Measurements from ENCODE around the gene SHCBP1L. TPM values are rescaled to one million over a fixed set of nuclear protein-coding genes. Genes with fewer than 3 reads are reported as not detected.

The SHCBP1L gene
- not detected for total RNA-seq
- long read RNA-seq = 0 reads

DNA sequence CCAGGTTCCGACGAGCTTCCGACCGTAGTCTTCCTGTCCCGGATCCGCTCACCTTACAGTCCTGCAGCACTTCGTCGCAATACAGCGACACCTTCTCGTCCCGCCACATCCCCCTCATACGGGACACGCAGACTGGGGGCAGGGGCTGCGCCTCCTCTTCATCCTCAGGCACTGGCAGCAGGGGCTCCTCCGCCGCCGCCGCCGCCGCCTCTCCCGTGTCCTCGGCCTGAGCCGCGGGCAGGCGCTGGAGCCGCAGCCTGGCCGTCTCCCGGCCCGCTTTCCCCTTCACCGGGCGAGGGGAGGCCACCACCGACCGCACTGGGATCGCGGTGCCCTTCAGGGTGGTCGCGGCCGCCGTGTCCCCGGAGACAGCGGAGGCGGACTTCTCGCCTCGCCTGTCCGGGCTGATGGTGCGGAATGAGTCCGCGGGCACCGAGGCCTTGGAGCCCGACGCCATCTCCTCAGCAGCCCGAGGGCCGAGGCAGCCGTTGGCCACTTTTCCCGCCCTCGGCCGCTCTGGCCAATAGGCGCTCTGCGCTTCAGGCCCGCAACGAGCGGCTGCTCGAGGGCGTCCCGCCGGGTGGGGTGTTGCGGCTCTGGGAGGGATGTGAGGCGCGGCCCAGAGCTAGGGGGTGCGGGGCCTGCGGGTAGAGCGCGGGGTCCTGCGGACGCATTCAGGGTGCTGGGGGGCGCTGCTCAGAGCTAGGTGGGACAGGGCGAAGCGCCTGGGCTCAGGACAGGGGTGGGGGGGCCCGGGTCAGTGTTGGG lies at the start of gene SHCBP1L:
SHCBP1L (minus strand) TSS at position 490 of the 768 bp plus-strand sequence; CDS start at position 457, 33 bp downstream.
- DNase-seq (ENCODE audit: low spot score) = no peak
- intact Hi-C loops (cut with DNase I) = no loop called here

DNA sequence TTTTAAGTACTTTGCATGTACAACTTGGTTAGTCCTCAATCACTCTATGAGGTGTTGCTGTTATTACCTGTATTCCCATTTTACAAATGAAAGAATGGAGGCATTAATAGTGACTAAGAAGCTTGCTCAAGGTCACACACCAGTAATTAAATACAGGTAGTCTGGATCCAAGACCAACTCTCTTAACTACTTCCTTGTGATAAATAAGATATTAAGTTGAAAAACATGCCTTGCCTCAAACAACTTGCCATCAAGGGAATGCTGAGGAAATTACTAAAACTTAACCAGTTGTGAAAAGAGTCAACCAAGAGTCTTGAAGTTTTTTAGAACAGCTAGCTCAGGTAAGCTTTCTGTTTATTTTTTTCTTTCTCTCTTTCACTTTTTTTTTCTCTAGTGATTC lies 49.3 kb upstream of the SHCBP1L start:
- no peak for DNase-seq (ENCODE audit: low spot score)
- intact Hi-C loops (cut with DNase I) = no loop called here

DNA sequence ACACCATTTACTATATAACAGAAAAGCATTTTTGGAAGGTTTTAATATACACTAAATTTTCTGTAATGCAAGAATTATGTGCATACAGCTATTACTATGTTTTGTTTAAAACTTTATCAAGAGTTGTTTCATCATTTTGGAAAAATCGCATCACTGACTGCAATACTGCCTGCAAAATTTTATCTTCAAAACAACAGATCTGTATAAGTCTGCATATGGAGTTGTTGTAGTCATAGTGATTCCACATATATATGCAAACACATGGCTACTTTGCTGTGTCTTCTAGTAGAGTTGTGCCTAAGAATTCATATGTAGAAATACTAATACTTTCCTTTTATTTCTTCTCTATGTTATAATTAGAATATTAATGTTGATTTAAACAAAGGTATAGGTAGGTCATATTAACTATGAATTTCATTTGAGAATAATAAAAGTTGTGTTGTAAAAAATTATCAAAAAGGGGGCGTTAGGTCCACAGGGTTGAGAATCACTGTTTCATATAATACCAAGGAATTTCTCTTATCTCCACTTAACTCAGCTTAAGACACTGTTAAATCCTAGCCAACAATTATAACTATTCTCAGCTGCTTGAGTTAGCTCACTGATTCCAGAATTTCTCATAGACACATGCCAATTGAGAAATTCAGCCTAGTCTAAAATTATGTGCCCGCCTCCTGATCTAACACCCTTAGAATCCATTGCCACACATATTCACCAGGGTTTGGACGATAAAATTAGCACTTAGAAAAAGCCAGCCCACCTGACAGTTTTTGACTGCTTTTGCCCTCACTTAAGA lies 47.4 kb upstream of the SHCBP1L start:
- DNase-seq (ENCODE audit: low spot score) = no peak
- intact Hi-C loops (cut with DNase I) = no loop called here

DNA sequence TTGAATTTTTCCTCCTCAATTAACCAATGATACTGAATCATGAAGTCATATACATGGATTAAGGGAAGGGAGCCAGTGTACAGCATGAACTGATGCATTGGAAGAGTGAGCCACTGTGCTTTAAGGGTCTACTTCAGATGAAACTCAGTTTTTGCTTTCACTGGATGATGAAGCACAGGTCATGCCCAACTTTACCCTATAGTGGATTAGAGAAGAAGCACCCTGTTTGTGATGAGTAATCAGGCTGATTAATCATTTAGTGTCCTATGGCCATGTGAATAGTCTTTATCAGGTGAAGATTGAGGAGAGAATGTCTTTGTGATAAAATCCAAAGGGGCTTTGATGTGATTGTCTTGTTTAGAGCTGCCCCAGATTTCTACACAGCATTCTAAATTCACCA lies 45.5 kb upstream of the SHCBP1L start:
- no peak for DNase-seq (ENCODE audit: low spot score)
- intact Hi-C loops (cut with DNase I) = no loop called here

DNA sequence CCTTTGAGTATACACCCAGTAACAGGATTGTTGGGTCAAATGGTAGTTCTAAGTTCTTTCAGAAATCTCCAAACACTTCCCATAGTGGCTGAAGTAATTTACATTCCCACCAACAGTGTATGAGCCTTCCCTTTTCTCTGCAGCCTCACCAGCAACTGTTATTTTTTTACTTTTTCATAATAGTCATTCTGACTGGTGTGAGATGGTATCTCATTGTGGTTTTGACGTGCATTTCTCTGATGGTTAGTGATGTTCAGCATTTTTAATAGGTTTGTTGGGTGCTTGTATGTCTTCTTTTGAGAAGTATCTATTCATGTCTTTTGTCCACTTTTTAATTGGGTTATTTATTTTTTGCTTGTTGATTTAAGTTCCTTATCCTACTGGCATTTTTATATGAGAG lies 43.9 kb upstream of the SHCBP1L start:
- DNase-seq (ENCODE audit: low spot score) = no peak
- intact Hi-C loops (cut with DNase I) = no loop called here

DNA sequence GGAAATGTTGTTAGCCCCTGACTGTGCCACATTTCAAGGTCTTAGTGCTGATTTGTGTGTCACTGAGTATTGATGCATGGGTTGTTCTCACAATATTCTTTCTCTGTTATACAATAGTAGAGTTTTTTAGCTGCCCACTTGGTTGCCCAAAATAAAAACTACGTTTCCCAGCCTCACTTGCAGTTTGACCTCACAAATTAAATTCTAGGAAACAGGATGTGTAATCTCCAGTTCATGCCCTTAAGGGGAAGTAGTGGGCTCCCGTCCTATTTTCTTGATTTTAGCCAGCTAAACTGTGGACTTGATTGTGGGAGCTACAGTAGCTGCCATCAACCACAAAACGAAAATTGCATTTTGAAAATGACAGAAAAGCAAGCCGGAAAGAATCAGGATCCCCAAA lies 42.9 kb upstream of the SHCBP1L start:
- intact Hi-C loops (cut with DNase I) = no loop called here
- no peak for DNase-seq (ENCODE audit: low spot score)

DNA sequence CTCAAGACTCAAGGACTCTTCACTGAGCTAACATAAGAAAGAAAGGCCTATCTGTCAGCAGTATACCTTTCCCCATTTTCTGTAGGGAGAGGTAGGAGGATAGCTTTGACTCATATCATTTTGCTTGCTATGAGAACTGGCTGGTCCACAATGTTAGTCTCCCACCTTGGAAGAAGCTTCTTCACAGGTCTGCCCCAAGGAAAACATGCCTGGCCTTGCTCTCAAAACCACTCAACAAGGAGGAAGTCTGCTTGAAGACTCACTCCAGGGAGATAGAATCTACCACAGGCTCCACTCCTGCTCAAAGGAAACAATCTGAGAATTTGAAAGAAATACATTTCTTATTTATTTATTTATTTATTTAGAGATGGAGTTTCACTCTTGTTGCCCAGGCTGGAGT lies 40.8 kb upstream of the SHCBP1L start:
- intact Hi-C loops (cut with DNase I) = no loop called here
- no peak for DNase-seq (ENCODE audit: low spot score)

DNA sequence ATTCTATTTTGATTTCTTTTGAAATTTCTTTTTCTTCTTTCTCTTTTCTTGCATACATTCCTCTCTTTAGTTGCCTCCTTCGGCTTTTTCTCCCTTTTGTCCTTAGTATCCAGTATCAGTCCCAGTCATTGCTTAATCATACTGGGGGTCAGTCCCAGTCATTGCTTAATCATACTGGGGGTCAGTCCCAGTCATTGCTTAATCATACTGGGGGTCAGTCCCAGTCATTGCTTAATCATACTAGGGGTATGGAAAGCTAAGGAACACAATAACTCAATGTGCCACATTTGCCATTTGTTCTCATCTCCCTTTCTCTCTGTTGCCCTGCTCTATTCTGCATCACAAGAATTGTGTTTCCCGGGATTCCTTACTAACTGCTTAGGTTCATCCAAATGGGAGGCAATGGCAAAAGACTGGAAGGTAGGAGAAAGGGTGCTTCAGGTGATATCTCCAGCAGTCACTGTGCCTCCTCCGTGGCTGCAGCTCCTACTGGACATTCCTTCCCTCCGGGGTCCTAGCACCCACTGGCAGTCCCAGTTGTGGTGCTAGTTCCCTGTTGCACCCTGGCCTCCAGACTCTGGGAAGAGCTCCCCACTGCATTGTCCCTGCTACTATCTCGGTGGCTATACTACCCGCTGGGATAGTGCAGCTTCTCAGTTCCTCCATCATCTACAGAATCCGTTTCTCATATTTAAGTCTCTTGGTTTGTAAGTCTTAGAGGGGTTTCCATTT lies 37.6 kb upstream of the SHCBP1L start:
- no peak for DNase-seq (ENCODE audit: low spot score)
- intact Hi-C loops (cut with DNase I) = no loop called here

DNA sequence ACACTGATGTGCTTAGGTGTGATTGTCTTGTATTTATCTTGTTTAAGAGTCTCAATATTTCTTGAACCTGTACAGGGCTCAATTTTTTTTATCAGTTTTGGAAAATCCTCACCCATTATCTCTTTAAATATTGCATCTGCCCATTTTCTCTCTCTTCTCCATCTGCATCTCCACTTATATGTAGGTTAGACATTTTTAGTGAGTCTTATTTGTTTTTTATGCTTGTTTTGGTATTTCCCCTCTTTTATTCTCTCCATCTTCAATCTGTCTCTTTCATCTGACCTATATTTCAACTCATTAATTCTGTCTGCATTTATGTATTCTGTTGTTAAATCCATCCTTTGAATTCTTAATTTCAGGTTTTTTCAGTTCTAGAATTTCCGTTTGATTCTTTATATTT lies 32.9 kb upstream of the SHCBP1L start:
- intact Hi-C loops (cut with DNase I) = no loop called here

DNA sequence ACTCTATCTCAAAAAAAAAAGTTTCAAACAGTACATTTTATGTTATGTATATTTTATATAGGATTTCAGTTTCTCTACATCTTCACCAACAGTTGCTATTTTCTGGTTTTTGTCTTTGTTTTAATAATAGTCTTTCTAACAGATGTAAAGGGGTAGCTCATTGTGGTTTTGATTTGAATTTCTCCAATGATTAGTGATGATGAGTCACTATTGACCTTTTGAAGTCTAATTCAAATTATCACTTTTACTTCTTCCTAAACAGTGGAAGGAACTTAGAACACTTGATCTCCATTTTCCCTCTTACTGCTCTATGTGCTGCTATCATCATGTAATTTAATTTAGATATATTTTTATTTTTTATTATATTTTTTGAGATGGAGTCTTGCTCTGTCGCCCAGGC lies 31.7 kb upstream of the SHCBP1L start:
- intact Hi-C loops (cut with DNase I) = no loop called here

More for the DNA sequence above, 32.9 kb upstream of the SHCBP1L start:
- DNase-seq (ENCODE audit: low spot score) = no peak

DNA sequence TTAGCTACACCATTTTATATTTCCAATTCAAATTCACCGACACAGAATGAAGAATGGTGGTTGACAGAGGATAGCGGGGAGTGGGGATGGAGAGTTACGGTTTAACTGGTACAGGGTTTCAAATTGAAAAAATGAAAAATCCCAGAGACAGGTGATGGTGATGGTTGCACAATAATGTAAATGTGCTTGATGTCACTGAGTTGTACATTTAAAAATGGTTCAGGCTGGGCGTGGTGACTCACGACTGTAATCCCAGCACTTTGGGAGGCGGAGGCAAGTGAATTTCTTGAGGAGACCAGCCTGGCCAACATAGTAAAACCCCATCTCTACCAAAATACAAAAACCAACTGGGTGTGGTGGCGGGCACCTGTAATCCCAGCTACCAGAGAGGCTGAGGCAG lies 31.2 kb upstream of the SHCBP1L start:
- DNase-seq (ENCODE audit: low spot score) = no peak
- intact Hi-C loops (cut with DNase I) = no loop called here

More for the DNA sequence above, 31.7 kb upstream of the SHCBP1L start:
- DNase-seq (ENCODE audit: low spot score) = no peak

DNA sequence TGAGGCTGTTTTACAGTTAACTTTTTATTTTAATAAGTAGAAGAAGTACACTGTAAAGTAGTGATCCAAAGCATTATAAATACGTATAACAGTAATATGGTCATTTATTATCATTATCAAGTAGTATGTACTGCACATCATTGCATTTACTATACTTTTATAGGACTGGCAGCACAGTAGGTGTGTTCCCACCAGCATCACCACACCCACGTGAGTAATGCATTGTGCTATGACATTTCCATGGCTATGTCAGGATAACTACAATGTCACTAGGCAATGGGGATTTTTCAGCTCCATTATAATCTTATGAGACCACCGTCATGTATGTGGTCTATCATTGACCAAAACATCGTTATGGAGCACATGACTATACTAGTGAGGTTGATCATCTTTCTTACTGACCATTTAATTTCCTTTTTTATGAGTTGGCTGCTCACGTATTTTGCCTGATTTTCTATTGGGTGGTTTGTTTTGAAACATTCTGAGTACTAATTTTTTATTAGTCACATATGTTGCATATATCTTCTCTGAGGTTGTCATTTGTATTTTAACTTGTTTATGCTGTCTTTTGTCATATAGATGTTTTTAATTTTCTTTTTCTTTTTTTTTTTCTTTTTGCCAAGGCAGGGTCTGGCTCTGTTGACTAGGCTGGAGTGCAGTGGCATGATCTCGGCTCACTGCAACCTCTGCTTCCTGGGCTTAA lies 25.3 kb upstream of the SHCBP1L start:
- no peak for DNase-seq (ENCODE audit: low spot score)
- intact Hi-C loops (cut with DNase I) = no loop called here

DNA sequence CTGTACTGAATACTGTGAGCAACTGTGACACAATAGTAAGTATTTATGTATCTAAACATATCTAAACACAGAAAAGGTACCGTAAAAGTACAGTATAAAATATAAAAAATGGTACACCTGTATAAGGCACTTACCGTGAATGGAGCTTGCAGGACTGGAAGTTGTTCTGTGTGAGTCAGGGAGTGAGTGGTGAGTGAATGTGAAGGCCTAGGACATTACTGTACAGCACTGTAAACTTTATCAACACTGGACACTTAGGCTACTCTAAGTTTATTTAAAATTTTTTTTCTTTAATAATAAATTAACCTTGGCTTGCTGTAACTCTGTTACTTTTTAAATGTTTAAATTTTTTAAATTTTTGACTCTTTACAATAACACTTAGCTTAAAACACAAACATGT lies 24.5 kb upstream of the SHCBP1L start:
- intact Hi-C loops (cut with DNase I) = no loop called here
- DNase-seq (ENCODE audit: low spot score) = no peak

DNA sequence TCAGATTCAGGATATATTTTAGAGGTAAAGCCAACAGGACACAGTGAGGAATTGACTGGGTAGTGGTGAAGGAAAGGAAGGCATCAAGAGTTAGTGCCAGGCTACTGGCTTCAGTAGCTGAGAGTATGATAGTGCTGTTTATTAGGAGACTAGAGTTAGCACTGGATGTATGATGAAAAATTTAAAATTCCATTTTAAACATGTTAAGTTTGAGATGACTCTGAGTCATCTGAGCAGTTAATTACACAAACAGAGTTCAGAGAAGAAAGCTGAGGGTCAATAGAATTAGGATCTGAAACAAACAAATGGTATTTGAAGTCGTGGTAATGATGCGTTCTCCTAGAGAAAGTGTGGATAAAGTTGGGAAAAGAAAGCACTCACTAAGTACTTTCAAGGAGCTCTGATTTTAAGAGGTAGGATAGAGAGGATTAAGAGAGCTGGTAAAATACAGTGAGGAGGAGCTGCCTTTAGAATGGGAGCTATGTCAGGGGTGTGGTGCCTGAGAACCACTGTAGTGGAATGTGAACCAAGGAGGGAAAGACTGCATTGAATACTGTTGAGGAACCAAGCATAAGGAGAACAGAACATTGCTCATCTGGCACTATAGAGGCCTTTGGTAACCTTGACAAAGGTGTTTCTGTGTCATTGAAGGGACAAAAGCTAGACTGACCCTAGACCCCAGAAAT lies 21.7 kb upstream of the SHCBP1L start:
- no peak for DNase-seq (ENCODE audit: low spot score)
- intact Hi-C loops (cut with DNase I) = no loop called here

DNA sequence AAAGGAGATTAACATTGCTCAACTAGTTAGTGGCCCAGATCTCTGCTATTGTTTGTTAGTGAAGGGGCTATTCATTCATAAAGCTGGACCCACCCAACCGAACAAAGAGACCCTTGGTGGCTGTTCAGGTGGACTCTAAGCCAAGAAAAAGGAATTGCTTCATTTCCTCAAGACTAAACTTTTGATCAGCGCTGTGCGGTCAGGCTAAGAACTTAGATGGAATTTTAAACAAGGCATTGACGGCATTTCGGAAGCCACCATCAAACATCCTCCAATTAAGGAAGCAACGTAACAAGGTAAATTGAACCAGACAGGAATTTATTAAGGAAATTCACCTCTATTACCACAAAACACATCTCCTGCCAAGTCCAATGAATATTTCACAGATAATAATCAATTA lies 19.9 kb upstream of the SHCBP1L start:
- intact Hi-C loops (cut with DNase I) = no loop called here
- DNase-seq (ENCODE audit: low spot score) = no peak

DNA sequence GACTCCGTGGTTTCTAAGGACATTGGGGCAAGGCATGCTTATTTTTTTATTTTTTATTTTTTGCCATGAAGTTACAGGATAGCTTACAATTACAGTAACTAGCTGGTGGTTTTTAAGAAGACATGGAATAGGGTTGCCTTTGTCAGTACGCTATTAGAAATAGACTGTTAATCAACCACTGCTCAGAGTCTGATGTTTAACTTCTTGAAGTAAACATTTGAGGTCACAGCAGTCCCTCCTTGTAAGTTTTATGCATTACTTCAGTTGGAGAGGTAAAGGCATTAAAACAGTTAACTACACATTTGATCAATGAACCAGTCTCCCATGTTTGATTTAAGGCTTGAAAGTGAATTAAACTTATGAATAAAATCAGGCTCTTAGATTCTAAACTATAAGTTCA lies 19.3 kb upstream of the SHCBP1L start:
- no peak for DNase-seq (ENCODE audit: low spot score)
- intact Hi-C loops (cut with DNase I) = no loop called here

DNA sequence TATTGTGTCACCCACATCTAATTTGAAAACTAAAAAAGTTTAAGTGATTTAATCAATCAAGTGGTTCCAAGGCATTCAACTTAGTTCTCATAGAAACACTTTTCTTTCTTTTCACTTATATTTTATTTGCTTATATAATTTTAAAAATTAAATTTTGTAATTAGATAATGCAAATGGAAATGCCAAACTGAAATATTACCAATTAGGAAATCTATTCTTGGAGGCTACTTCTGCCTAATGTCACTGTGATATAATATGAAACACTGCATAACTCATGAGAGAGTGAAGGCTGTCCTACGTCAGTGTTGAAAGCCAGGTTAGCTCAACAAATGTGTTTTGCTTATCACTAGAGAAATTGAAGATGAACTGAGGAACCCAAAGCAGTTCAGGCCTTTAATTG lies 18.3 kb upstream of the SHCBP1L start:
- DNase-seq (ENCODE audit: low spot score) = no peak
- intact Hi-C loops (cut with DNase I) = no loop called here

DNA sequence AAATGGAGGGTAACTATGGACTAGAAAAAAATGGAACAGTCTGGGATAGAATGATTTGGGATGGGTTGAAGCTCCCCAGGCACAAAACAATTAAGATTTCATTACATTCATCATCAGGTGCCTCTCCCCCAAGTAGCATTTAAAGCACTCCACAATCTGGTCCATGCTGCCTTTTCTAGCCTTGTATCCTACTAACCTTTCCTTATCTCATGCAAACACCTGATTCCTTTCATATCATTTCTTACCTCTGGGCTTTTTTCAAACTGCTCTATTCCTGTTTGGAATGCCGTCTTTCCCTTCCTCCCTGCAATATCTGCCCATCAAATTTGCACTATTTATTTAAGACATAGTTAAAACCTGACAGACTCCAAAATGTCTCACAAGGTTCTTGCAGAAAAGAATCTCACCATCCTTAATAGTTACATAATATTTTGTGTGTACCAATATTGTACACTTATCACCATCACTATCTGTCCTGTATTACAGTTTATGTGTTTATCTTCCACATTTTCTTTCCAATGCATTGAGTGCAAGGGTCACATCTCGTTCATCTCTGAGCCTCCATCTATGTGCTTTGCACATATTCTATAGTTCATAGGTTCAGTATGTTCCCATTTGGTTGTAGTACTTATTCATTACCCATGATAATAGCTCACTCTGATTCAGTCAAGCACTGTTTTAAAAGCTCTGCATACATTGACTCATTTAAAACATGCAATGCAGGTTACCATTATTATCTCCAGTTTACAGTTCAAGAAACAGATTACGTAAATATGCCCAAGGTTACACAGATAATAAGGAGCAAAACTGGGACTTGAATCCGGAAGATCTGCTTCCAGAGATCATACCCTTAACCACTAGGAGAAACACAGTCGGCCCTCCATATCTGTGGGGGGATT lies 16.1 kb upstream of the SHCBP1L start:
- intact Hi-C loops (cut with DNase I) = loop anchor here (5.0 kb wide), 1 partner anchor 158 kb away; no protein-coding TSS in a partner anchor
- DNase-seq (ENCODE audit: low spot score) = no peak

All from cardiac septum (tissue), 1 donor.